ENCODE data around the gene VIL1.

DNA sequence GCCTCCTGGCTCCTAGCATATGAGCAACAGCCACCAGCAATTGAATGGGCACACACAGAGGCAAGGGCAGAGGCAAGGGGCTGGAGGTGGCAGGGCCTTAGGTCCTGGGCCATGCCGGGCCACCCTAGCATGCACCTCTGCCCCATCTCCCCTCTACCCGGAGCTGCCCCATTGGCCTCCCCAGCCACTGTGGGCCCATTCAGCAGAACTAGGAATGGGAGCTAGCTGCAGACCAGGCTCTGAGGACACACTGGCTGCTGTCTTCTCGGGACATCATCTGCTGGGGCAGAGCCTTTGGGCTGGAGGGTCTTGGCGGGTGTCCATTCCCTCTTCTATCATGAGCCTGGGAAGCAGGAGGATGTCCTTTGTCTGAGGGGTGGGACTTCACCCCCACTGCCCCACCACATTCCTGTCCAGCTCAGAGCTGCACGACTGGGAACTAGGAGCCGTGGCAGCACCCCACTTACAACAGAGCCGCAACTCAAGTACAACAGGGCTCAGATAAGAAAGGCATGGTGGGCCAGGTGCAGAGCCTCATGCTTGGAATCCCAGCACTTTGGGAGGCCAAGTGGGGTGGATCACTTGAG, 800 bp downstream of the VIL1 start:
- TF ChIP-seq, protein P1, sequence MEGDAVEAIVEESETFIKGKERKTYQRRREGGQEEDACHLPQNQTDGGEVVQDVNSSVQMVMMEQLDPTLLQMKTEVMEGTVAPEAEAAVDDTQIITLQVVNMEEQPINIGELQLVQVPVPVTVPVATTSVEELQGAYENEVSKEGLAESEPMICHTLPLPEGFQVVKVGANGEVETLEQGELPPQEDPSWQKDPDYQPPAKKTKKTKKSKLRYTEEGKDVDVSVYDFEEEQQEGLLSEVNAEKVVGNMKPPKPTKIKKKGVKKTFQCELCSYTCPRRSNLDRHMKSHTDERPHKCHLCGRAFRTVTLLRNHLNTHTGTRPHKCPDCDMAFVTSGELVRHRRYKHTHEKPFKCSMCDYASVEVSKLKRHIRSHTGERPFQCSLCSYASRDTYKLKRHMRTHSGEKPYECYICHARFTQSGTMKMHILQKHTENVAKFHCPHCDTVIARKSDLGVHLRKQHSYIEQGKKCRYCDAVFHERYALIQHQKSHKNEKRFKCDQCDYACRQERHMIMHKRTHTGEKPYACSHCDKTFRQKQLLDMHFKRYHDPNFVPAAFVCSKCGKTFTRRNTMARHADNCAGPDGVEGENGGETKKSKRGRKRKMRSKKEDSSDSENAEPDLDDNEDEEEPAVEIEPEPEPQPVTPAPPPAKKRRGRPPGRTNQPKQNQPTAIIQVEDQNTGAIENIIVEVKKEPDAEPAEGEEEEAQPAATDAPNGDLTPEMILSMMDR (conservative IDR thresholded peaks at IDR 0.05; ENCODE audit: low read depth, low read length) = no peak
- no peak for TF ChIP-seq EZH2 (IDR thresholded peaks at IDR 0.05; ENCODE audit: borderline replicate concordance, low read depth, low read length, poor library complexity, severe bottlenecking)
